Trophoblast cell (in vitro differentiated cells and primary cell): ENCODE data around the gene C3orf33.
A peak's percentile ranks its signal among the peaks of the same experiment; 100 is the strongest.
"Not testable (repeated sequence)": the region's sequence is repeated elsewhere in the genome, so short reads cannot be mapped to it uniquely, and the experiment has no call there.

Experiments
- DNase-seq, 2 donors: peaks; one replicate each; pipeline ENCODE4 v3.0.0-alpha.2; 2016
- H2AFZ ChIP-seq: 2 replicates; pipeline ENCODE4 v1.6.1; 2013; ENCODE audit warnings: low read length, moderate library complexity, mild to moderate bottlenecking; ENCODE audit not compliant: insufficient read depth, poor library complexity
- H2AK5ac ChIP-seq: 2 replicates; pipeline ENCODE4 v1.6.1; 2013; ENCODE audit warnings: mild to moderate bottlenecking, low read length
- H2BK120ac ChIP-seq: 2 replicates; pipeline ENCODE4 v1.6.1; 2013; ENCODE audit warnings: low read length, mild to moderate bottlenecking, moderate library complexity; ENCODE audit not compliant: insufficient read depth, poor library complexity
- H2BK12ac ChIP-seq: 2 replicates; pipeline ENCODE4 v1.6.1; 2013; ENCODE audit warnings: mild to moderate bottlenecking, low read length, moderate library complexity
- H2BK5ac ChIP-seq: 2 replicates; pipeline ENCODE4 v1.6.1; 2013; ENCODE audit warnings: low read length, low read depth, moderate library complexity, mild to moderate bottlenecking; ENCODE audit not compliant: poor library complexity
- H3K14ac ChIP-seq: 2 replicates; pipeline ENCODE4 v1.6.1; 2013; ENCODE audit warnings: mild to moderate bottlenecking, low read length
- H3K18ac ChIP-seq: 2 replicates; pipeline ENCODE4 v1.6.1; 2013; ENCODE audit warnings: mild to moderate bottlenecking, low read length
- H3K23ac ChIP-seq: 2 replicates; pipeline ENCODE4 v1.6.1; 2013; ENCODE audit warnings: low read length
- H3K27ac ChIP-seq: 2 replicates; pipeline ENCODE4 v1.5.1; 2013; ENCODE audit warnings: low read depth, mild to moderate bottlenecking, inconsistent platforms, low read length, moderate library complexity
- H3K27me3 ChIP-seq: 2 replicates; pipeline ENCODE4 v1.6.1; 2013; ENCODE audit warnings: inconsistent platforms, mild to moderate bottlenecking, low read length, moderate library complexity; ENCODE audit not compliant: insufficient read depth
- H3K36me3 ChIP-seq, 2 experiments: 1 replicate in 1 of 2; 2 replicates in 1 of 2; pipeline ENCODE4 v1.6.1; 2013; ENCODE audit warnings: low read length in 2 of 2, mild to moderate bottlenecking in 2 of 2, moderate library complexity in 1 of 2; ENCODE audit not compliant: insufficient read depth in 2 of 2, control insufficient read depth in 1 of 2
- H3K4ac ChIP-seq: 2 replicates; pipeline ENCODE4 v1.6.1; 2013; ENCODE audit warnings: low read depth, mild to moderate bottlenecking, low read length, moderate library complexity
- H3K4me1 ChIP-seq, 2 experiments: 1 replicate in 1 of 2; 2 replicates in 1 of 2; pipeline ENCODE4 v1.6.1; 2013; ENCODE audit warnings: low read length in 2 of 2, mild to moderate bottlenecking in 2 of 2, moderate library complexity in 1 of 2; ENCODE audit not compliant: insufficient read depth in 2 of 2, control insufficient read depth in 1 of 2
- H3K4me2 ChIP-seq: 2 replicates; pipeline ENCODE4 v1.6.1; 2013; ENCODE audit warnings: inconsistent platforms, mild to moderate bottlenecking, low read length, moderate library complexity
- H3K4me3 ChIP-seq: 2 replicates; pipeline ENCODE4 v1.5.1; 2013; ENCODE audit warnings: mild to moderate bottlenecking, low read depth, low read length, inconsistent platforms
- H3K79me1 ChIP-seq: one replicate; pipeline ENCODE4 v1.6.1; 2013; ENCODE audit warnings: low read length
- H3K79me2 ChIP-seq: 2 replicates; pipeline ENCODE4 v1.6.1; 2013; ENCODE audit warnings: low read length, mild to moderate bottlenecking; ENCODE audit not compliant: control insufficient read depth, insufficient read depth, poor library complexity
- H3K9ac ChIP-seq: 2 replicates; pipeline ENCODE4 v1.6.1; 2013; ENCODE audit warnings: mild to moderate bottlenecking, low read length
- H3K9me3 ChIP-seq: 2 replicates; pipeline ENCODE4 v1.6.1; 2013; ENCODE audit warnings: low read depth, mild to moderate bottlenecking, control low read depth, inconsistent platforms, low read length; ENCODE audit not compliant: insufficient read depth
- H4K12ac ChIP-seq: 2 replicates; pipeline ENCODE4 v1.6.1; 2013; ENCODE audit warnings: low read depth, mild to moderate bottlenecking, low read length, moderate library complexity
- H4K8ac ChIP-seq: 2 replicates; pipeline ENCODE4 v1.6.1; 2013; ENCODE audit warnings: low read depth, mild to moderate bottlenecking, low read length, moderate library complexity
- H4K91ac ChIP-seq: one replicate; pipeline ENCODE4 v1.6.1; 2013; ENCODE audit warnings: low read depth, mild to moderate bottlenecking, low read length, moderate library complexity
- WGBS: extraction: QIAGEN DNeasy Blood & Tissue Kit; methylation state at CpG from one replicate; pipeline ENCODE4 v1.1.7; 2013; ENCODE audit warnings: missing lambda C conversion rate; ENCODE audit not compliant: insufficient read length, insufficient coverage; ENCODE audit errors: extremely low coverage; 5-methylcytosine and 5-hydroxymethylcytosine counted together

Gene C3orf33

GRCh38 chr3:155852341-155852740 is 46.3 kb upstream of the C3orf33 start:
- Histone ChIP-seq H2AK5ac (no peak overlapping the region), H3K79me2 (peaks cover 12% of the 10 kb centered on the region), H3K18ac (no peak overlapping the region), H3K4me3 (no peak overlapping the region), H3K9me3 (no peaks in the 10 kb centered on the region), H3K14ac (no peak overlapping the region), H3K23ac (no peak overlapping the region), H4K91ac (no peak overlapping the region), H3K27me3 (no peaks in the 10 kb centered on the region), H3K4ac (peak overlapping the region; percentile 64), H2BK120ac (no peak overlapping the region), H4K12ac (no peak overlapping the region), H2BK12ac (no peak overlapping the region), H3K4me1 (peaks cover 0 to 3% of the 10 kb centered on the region in 2 experiments), H2AFZ (no peak overlapping the region), H3K27ac (no peak overlapping the region), H3K9ac (no peak overlapping the region), H2BK5ac (no peak overlapping the region), H3K4me2 (peak overlapping the region; percentile 84), H3K79me1 (peaks cover 9% of the 10 kb centered on the region), H4K8ac (no peak overlapping the region), H3K36me3 (peaks cover 0 to 5% of the 10 kb centered on the region in 2 experiments)
- DNase-seq = no peak
- WGBS = no CpG with 5 or more reads among the region's 2 CpGs

GRCh38 chr3:155849404-155849803 is 43.3 kb upstream of the C3orf33 start:
- H4K8ac ChIP-seq, H3K23ac ChIP-seq, H3K4ac ChIP-seq, H3K9ac ChIP-seq, H3K4me2 ChIP-seq, H3K27ac ChIP-seq, H3K14ac ChIP-seq, H3K27me3 ChIP-seq, H3K36me3 ChIP-seq, H2BK120ac ChIP-seq, H2AK5ac ChIP-seq, H3K4me3 ChIP-seq, H3K4me1 ChIP-seq, H4K12ac ChIP-seq, H3K9me3 ChIP-seq, H3K18ac ChIP-seq, H2BK5ac ChIP-seq, H2BK12ac ChIP-seq, DNase-seq, H4K91ac ChIP-seq, H3K79me1 ChIP-seq, H2AFZ ChIP-seq: not testable (repeated sequence)
- H3K79me2 ChIP-seq = peaks cover 12% of the 10 kb centered on the region
- no CpG with 5 or more reads among the region's 3 CpGs for WGBS

- no CpG with 5 or more reads among the region's 3 CpGs for WGBS
- no peaks in the 10 kb centered on the region for H3K27me3 ChIP-seq
These were observed 41.9 kb upstream of the C3orf33 start for GRCh38 chr3:155847993-155848392.

GRCh38 chr3:155846119-155846518 is 40.0 kb upstream of the C3orf33 start:
- Histone ChIP-seq H2AK5ac (no peak overlapping the region), H3K23ac (no peak overlapping the region), H3K27me3 (no peaks in the 10 kb centered on the region), H4K8ac (no peak overlapping the region), H3K79me2 (no peaks in the 10 kb centered on the region), H3K79me1 (no peaks in the 10 kb centered on the region), H3K4me1 (no peaks in the 10 kb centered on the region), H3K9ac (no peak overlapping the region), H3K36me3 (peaks cover 0 to 5% of the 10 kb centered on the region in 2 experiments), H3K4me3 (no peak overlapping the region), H4K91ac (no peak overlapping the region), H2BK120ac (no peak overlapping the region), H2AFZ (no peak overlapping the region), H3K27ac (no peak overlapping the region), H2BK5ac (no peak overlapping the region), H3K14ac (no peak overlapping the region), H3K4me2 (no peak overlapping the region), H2BK12ac (no peak overlapping the region), H3K9me3 (no peaks in the 10 kb centered on the region), H3K18ac (no peak overlapping the region), H3K4ac (no peak overlapping the region), H4K12ac (no peak overlapping the region)
- DNase-seq = peak in 1 of 2 donors; percentile 18
- WGBS = no CpG with 5 or more reads among the region's 3 CpGs

More at GRCh38 chr3:155847993-155848392, 41.9 kb upstream of the C3orf33 start:
- Histone ChIP-seq H3K23ac (no peak overlapping the region), H2AFZ (no peak overlapping the region), H2BK120ac (no peak overlapping the region), H3K4me2 (no peak overlapping the region), H3K4me1 (peaks cover 0 to 3% of the 10 kb centered on the region in 2 experiments), H3K79me1 (no peaks in the 10 kb centered on the region), H3K4me3 (no peak overlapping the region), H3K36me3 (peaks cover 0 to 6% of the 10 kb centered on the region in 2 experiments), H2BK5ac (no peak overlapping the region), H3K4ac (no peak overlapping the region), H4K12ac (no peak overlapping the region), H3K18ac (no peak overlapping the region), H4K91ac (no peak overlapping the region), H2AK5ac (no peak overlapping the region), H3K14ac (no peak overlapping the region), H3K79me2 (peaks cover 2% of the 10 kb centered on the region), H3K27ac (no peak overlapping the region), H4K8ac (no peak overlapping the region), H3K9ac (no peak overlapping the region), H2BK12ac (no peak overlapping the region), H3K9me3 (no peaks in the 10 kb centered on the region)
- DNase-seq = no peak
